GM10266 (cell line): ENCODE measurements around the gene HECTD4.

Experiments
- DNase-seq: peaks from one replicate; pipeline ENCODE4 v3.0.0; 2012; ENCODE audit errors: extremely low spot score
- TF ChIP-seq, protein P1 (sequence below): IDR thresholded peaks from 2 replicates; pipeline ENCODE4 v1.5.1; 2012; ENCODE audit warnings: mild to moderate bottlenecking, low read depth; ENCODE audit not compliant: control insufficient read depth, insufficient read depth; ENCODE audit errors: missing control alignments

The HECTD4 gene

DNA sequence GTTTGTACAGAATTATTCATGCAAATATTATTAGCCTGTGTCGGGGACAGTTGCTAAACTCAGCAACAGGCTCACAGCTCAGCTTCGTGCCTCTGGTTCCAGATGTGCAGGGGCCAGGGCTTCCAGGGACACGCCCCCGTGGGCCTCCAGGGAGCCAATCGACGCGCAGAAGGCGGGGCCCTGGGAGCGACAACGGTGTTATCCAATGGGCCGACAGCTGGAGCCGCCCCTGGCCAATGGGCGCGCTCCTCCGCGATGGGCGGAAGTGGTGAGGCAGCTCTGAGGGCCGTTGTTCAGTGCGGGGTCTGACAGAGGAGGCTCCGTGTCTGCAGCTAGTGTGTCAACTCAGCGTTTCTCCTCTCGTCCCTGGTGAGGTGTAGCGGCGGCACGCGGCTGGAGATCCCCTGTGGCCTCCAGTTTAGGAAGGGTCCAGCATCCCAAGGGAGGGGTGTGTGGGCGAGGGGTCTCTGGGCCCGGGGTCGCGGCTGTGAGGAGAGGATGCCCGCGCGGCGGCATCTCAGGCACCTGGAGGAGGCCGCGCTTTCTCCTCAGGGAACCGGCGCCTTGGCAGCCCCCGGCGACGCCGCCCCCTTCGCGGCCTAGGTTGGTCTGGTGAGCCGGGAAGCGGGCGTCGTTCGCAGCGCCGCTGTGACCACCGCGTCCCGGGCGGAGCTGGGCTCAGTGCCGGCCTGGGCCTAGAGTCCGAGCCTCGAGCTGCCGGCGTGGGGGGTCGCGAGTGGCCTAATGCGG, 256.8 kb downstream of the HECTD4 start, which contains the start of gene TRAFD1:
TSS of gene TRAFD1 (plus strand) at position 311 of the 750 bp plus-strand sequence. CDS start 4,963 bp downstream, outside the sequence.
- peak; percentile 98 for DNase-seq
- TF ChIP-seq, protein P1, sequence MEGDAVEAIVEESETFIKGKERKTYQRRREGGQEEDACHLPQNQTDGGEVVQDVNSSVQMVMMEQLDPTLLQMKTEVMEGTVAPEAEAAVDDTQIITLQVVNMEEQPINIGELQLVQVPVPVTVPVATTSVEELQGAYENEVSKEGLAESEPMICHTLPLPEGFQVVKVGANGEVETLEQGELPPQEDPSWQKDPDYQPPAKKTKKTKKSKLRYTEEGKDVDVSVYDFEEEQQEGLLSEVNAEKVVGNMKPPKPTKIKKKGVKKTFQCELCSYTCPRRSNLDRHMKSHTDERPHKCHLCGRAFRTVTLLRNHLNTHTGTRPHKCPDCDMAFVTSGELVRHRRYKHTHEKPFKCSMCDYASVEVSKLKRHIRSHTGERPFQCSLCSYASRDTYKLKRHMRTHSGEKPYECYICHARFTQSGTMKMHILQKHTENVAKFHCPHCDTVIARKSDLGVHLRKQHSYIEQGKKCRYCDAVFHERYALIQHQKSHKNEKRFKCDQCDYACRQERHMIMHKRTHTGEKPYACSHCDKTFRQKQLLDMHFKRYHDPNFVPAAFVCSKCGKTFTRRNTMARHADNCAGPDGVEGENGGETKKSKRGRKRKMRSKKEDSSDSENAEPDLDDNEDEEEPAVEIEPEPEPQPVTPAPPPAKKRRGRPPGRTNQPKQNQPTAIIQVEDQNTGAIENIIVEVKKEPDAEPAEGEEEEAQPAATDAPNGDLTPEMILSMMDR, result no peak

GRCh38 chr12:112124918-112125249, 257.3 kb downstream of the HECTD4 start:
- TF ChIP-seq, protein P1, result no peak
- DNase-seq, result no peak

DNA sequence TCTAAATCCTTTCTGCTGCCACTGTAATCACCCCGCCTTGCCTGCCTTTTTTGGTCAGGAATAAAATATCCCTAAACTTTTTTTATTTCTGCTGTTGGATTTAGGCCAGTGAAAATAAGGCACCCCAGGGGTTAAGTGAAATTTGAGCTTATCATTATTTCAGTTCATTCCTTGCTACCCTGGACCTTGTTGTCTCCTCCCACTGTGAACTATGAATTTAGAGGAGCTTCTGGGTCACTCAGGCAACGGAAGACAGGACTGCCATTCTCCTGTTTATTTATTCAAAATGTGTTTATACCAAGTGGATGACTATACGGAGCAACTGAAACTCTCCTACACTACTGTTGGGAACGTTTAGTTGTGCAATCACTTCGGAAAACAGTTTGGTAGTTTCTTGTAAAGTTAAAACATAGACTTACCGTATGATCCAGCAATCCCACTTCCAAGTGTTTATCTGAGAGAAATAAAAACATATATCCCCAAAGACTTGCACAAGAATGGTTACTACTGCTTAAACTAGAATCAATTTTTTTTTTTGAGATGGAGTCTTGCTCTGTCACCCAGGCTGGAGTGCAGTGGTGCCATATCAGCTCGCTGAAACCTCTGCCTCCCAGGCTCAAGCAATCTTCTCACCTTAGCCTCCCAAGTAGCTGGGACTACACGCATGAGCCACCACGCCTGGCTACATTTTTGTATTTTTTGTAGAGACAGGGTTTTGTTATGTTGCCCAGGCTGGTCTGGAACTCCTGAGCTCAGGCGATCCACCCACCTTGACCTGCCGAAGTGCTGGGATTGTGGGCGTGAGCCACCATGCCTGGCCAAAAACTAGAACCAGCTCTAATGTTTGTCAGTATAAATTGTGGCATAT, 259.2 kb downstream of the HECTD4 start:
- DNase-seq, result no peak
- TF ChIP-seq, protein P1, result no peak

GRCh38 chr12:112121780-112122565, 260.3 kb downstream of the HECTD4 start:
- no peak for DNase-seq

GRCh38 chr12:112117685-112118084, 264.5 kb downstream of the HECTD4 start:
- no peak for DNase-seq
- TF ChIP-seq, protein P1, result no peak

More at GRCh38 chr12:112121780-112122565, 260.3 kb downstream of the HECTD4 start:
- TF ChIP-seq, protein P1, result no peak

GRCh38 chr12:112116232-112117060, 265.8 kb downstream of the HECTD4 start:
- TF ChIP-seq, protein P1, result no peak
- peak; percentile 35 for DNase-seq
